HepG2 (cell line): ENCODE measurements around the gene DCDC2C. TPM values are rescaled to one million over a fixed set of nuclear protein-coding genes. Genes with fewer than 3 reads are reported as not detected.

Experiments
- AHR ChIP-seq: IDR thresholded peaks from 2 replicates; pipeline ENCODE4 v1.6.1; 2018; ENCODE audit warnings: missing genetic modification reagents, missing compliant biosample characterization
- CHD2 ChIP-seq: IDR thresholded peaks from 2 replicates; pipeline ENCODE4 v1.6.1; 2011; ENCODE audit warnings: low read depth, low read length, improper control_type of control experiment
- E2F5 ChIP-seq: sonication (generic); formaldehyde crosslinking; conservative IDR thresholded peaks from 2 replicates; pipeline ENCODE4 v1.4.0; 2020; ENCODE audit warnings: missing genetic modification reagents
- HDAC6 ChIP-seq: fragments of 200-600 bp; sonication (generic); IDR thresholded peaks from 2 replicates; pipeline ENCODE4 v1.7.0; 2017; ENCODE audit warnings: mild to moderate bottlenecking, antibody characterized with exemption, low read length, low read depth
- HNRNPUL1 ChIP-seq: fragments of 200-400 bp; formaldehyde crosslinking; IDR thresholded peaks from 2 replicates; pipeline ENCODE4 v1.6.1; 2017; ENCODE audit warnings: low read depth, mild to moderate bottlenecking, low read length, moderate library complexity
- KLF11 ChIP-seq: IDR thresholded peaks from 2 replicates; pipeline ENCODE4 v1.6.1; 2016; ENCODE audit warnings: missing compliant biosample characterization
- MED13 ChIP-seq: sonication (generic); formaldehyde crosslinking; IDR thresholded peaks from 2 replicates; pipeline ENCODE4 v1.5.0; 2020; ENCODE audit warnings: missing genetic modification reagents
- MEF2D ChIP-seq: sonication (generic); formaldehyde crosslinking; IDR thresholded peaks from 2 replicates; pipeline ENCODE4 v1.5.1; 2020; ENCODE audit warnings: mild to moderate bottlenecking, missing genetic modification reagents
- MXD1 ChIP-seq: sonication (generic); formaldehyde crosslinking; IDR thresholded peaks from 2 replicates; pipeline ENCODE4 v1.4.0; 2020; ENCODE audit warnings: mild to moderate bottlenecking, missing genetic modification reagents
- MZF1 ChIP-seq: sonication (generic); formaldehyde crosslinking; IDR thresholded peaks from 2 replicates; pipeline ENCODE4 v1.8.1; 2023; ENCODE audit warnings: mild to moderate bottlenecking, missing genetic modification reagents, borderline replicate concordance
- NCOA1 ChIP-seq: sonication (generic); formaldehyde crosslinking; IDR thresholded peaks from 2 replicates; pipeline ENCODE4 v1.9.0; 2021; ENCODE audit warnings: missing genetic modification reagents
- POLR2A ChIP-seq, 2 experiments: IDR thresholded peaks; 2 replicates each; pipeline ENCODE4 v1.6.1; 2011; ENCODE audit warnings: low read depth in 2 of 2, low read length in 2 of 2, mild to moderate bottlenecking in 1 of 2, moderate library complexity in 1 of 2; ENCODE audit not compliant: insufficient read depth in 1 of 2
- RFX5 ChIP-seq: IDR thresholded peaks from 2 replicates; pipeline ENCODE4 v1.6.1; 2011; ENCODE audit warnings: low read depth, low read length, improper control_type of control experiment
- SRY ChIP-seq: sonication (generic); formaldehyde crosslinking; IDR thresholded peaks from 2 replicates; pipeline ENCODE4 v1.8.0; 2022; ENCODE audit warnings: mild to moderate bottlenecking, missing genetic modification reagents
- TARDBP ChIP-seq: sonication (generic); formaldehyde crosslinking; IDR thresholded peaks from 2 replicates; pipeline ENCODE4 v1.8.0; 2022; ENCODE audit warnings: mild to moderate bottlenecking, missing genetic modification reagents
- WIZ ChIP-seq: sonication (generic); formaldehyde crosslinking; IDR thresholded peaks from 2 replicates; pipeline ENCODE4 v1.5.1; 2020; ENCODE audit warnings: mild to moderate bottlenecking, missing genetic modification reagents
- ZBTB20 ChIP-seq: sonication (generic); formaldehyde crosslinking; IDR thresholded peaks from 2 replicates; pipeline ENCODE4 v1.8.1; 2023; ENCODE audit warnings: missing genetic modification reagents, low read depth, mild to moderate bottlenecking, borderline replicate concordance
- ZIK1 ChIP-seq: sonication (generic); formaldehyde crosslinking; IDR thresholded peaks from 2 replicates; pipeline ENCODE4 v1.5.0; 2020; ENCODE audit warnings: mild to moderate bottlenecking, low read depth, missing genetic modification reagents, borderline replicate concordance
- ZNF280B ChIP-seq: sonication (generic); formaldehyde crosslinking; IDR thresholded peaks from 2 replicates; pipeline ENCODE4 v1.5.0; 2020; ENCODE audit warnings: missing genetic modification reagents, mild to moderate bottlenecking, borderline replicate concordance
- ZNF33B ChIP-seq: sonication (generic); formaldehyde crosslinking; IDR thresholded peaks from 2 replicates; pipeline ENCODE4 v1.5.1; 2020; ENCODE audit warnings: mild to moderate bottlenecking, missing genetic modification reagents
- ZNF382 ChIP-seq: sonication (generic); formaldehyde crosslinking; IDR thresholded peaks from 2 replicates; pipeline ENCODE4 v1.5.0; 2020; ENCODE audit warnings: missing genetic modification reagents, mild to moderate bottlenecking, borderline replicate concordance
- ZNF710 ChIP-seq: sonication (generic); formaldehyde crosslinking; IDR thresholded peaks from 2 replicates; pipeline ENCODE4 v1.5.0; 2020; ENCODE audit warnings: mild to moderate bottlenecking, missing genetic modification reagents, borderline replicate concordance
- ZNF713 ChIP-seq: sonication (generic); formaldehyde crosslinking; IDR thresholded peaks from 2 replicates; pipeline ENCODE4 v1.4.0; 2020; ENCODE audit warnings: mild to moderate bottlenecking, missing genetic modification reagents
- polyA plus RNA-seq, 8 experiments: library from polyadenylated mRNA; depleted of rRNA in 3 of 8; stranded (reverse) in 7 of 8; unstranded in 1 of 8; fragments of >200 nt; fragmentation: Illumina TruSeq in 4 of 8; extraction: Trizol in 4 of 8; gene quantifications; 2 replicates each; pipeline versions ENCODE4 v1.2.1 to v1.2.3, GENCODE V29; 2011 to 2016; ENCODE audit warnings: low read depth in 4 of 8, missing spikeins in 1 of 8, mixed read lengths in 1 of 8; ENCODE audit not compliant: insufficient read depth in 1 of 8
- total RNA-seq, 5 experiments: library from RNA; depleted of rRNA; stranded (reverse); fragments of >200 nt; fragmentation: Illumina TruSeq; extraction: Trizol; gene quantifications; 2 replicates each; pipeline ENCODE4 v1.2.3, GENCODE V29; 2016; ENCODE audit warnings: low read depth in 1 of 5

DCDC2C gene
- total and polyA plus RNA-seq, 2 of the 13 experiments (the other 11 are each of a cell fraction or from before 2014, with no cell fraction given) = not detected

GRCh38 chr2:3659447-3660432, 43.6 kb upstream of the DCDC2C start (continued):
- peak; percentile 66; the same call in 1 of the 2 replicates for TF ChIP-seq TARDBP (CRISPR knock-in tag)
- no peak for TF ChIP-seq ZNF713 (CRISPR knock-in tag)
- 0 out of 2 replicates have a peak, but pooled peaks have one; percentile 46 for TF ChIP-seq NCOA1 (CRISPR knock-in tag)
- no peak for TF ChIP-seq E2F5 (CRISPR knock-in tag)
- TF ChIP-seq CHD2 = no peak
- TF ChIP-seq MXD1 = no peak
- 0 out of 2 replicates have a peak, but pooled peaks have one; percentile 21 for TF ChIP-seq SRY (CRISPR knock-in tag)
- TF ChIP-seq ZBTB20 = peak; percentile 87; the same call in 1 of the 2 replicates
- TF ChIP-seq ZNF710 (CRISPR knock-in tag) = peak; percentile 30; the same call in 1 of the 2 replicates
- TF ChIP-seq RFX5 = no peak
- no peak for TF ChIP-seq ZNF382 (CRISPR knock-in tag)
- TF ChIP-seq ZNF33B (CRISPR knock-in tag) = 0 out of 2 replicates have a peak, but pooled peaks have one; percentile 35
- TF ChIP-seq MEF2D (CRISPR knock-in tag) = peak; percentile 70; the same call in 1 of the 2 replicates
- 0 out of 2 replicates have a peak, but pooled peaks have one; percentile 49 for TF ChIP-seq WIZ (CRISPR knock-in tag)
- TF ChIP-seq POLR2A (IDR thresholded peaks at IDR 0.05; ENCODE audit: insufficient read depth in 1 of 2, low read depth in 2 of 2, low read length in 2 of 2) = 0 out of 4 replicates have a peak, but pooled peaks of 1 of the 2 experiments have one; percentile 18
- TF ChIP-seq AHR (CRISPR knock-in tag) = no peak
- no peak for TF ChIP-seq HNRNPUL1
- peak; percentile 78 for TF ChIP-seq ZNF280B (CRISPR knock-in tag)
- 0 out of 2 replicates have a peak, but pooled peaks have one; percentile 39 for TF ChIP-seq MED13 (CRISPR knock-in tag)
- TF ChIP-seq ZIK1 (CRISPR knock-in tag) = 0 out of 2 replicates have a peak, but pooled peaks have one; percentile 37
- TF ChIP-seq KLF11 (CRISPR knock-in tag) = peak; percentile 28; the same call in 1 of the 2 replicates
- TF ChIP-seq MZF1 (CRISPR knock-in tag) = no peak
- TF ChIP-seq HDAC6 = no peak
